Left lung (tissue), 10 donors: ENCODE data around the gene TRPM4. TPM values are rescaled to one million over a fixed set of nuclear protein-coding genes. Genes with fewer than 3 reads are reported as not detected.
"Not testable (repeated sequence)": the region's sequence is repeated elsewhere in the genome, so short reads cannot be mapped to it uniquely, and the experiment has no call there.

Source experiments
- ATAC-seq: fragments of 200-7000 bp; cut with Tn5 transposase; one replicate; pipeline ENCODE4 v1.9.1; 2020; ENCODE audit warnings: moderate library complexity
- DNase-seq, 4 donors: peaks; one replicate each; pipeline ENCODE4 v3.0.0-alpha.2; 2013 to 2020
- H3K27ac ChIP-seq, 2 donors: fragments of 200-600 bp; sonication (generic) in 1 of 2; one replicate each; pipeline versions ENCODE4 v1.5.0 to v1.8.0; 2020 to 2021
- H3K27me3 ChIP-seq, 2 donors: fragments of 200-600 bp; sonication (generic) in 1 of 2; one replicate each; pipeline versions ENCODE4 v1.5.0 to v1.8.0; 2020 to 2021
- H3K36me3 ChIP-seq, 2 donors: fragments of 200-600 bp; sonication (generic) in 1 of 2; one replicate each; pipeline versions ENCODE4 v1.5.0 to v1.8.0; 2020 to 2021
- H3K4me1 ChIP-seq, 2 donors: fragments of 200-600 bp; one replicate each; pipeline ENCODE4 v1.8.0; 2021
- H3K4me3 ChIP-seq, 2 donors: fragments of 200-600 bp; sonication (generic) in 1 of 2; one replicate each; pipeline versions ENCODE4 v1.5.0 to v1.8.0; 2020 to 2021; ENCODE audit warnings: mild to moderate bottlenecking in 1 of 2
- H3K9me3 ChIP-seq, 2 donors: fragments of 200-600 bp; sonication (generic) in 1 of 2; one replicate each; pipeline versions ENCODE4 v1.5.0 to v1.8.0; 2020 to 2021
- CTCF ChIP-seq, 2 donors: fragments of 200-600 bp; sonication (generic) in 1 of 2; IDR thresholded peaks; one replicate each; pipeline versions ENCODE4 v1.5.0 to v1.8.0; 2021; ENCODE audit warnings: antibody characterized with exemption in 2 of 2
- intact Hi-C, 2 donors: fragments of 100-400 bp; cut with DNase I; formaldehyde crosslinking; loops; one replicate each; pipeline versions ENCODE4 v1.11.2 to v1.14.2; 2022
- polyA plus RNA-seq, 6 donors: library from polyadenylated mRNA; unstranded; fragments of 120-200 nt; gene quantifications; one replicate each; pipeline ENCODE4 v1.2.1, GENCODE V29; 2013; ENCODE audit not compliant: insufficient read length in 6 of 6
- total RNA-seq, 2 donors: library from RNA; stranded (reverse); fragmentation: NEBNext Ultra II Directional; extraction: Animal tissue kit (Norgen Biotek cat#: 25700); gene quantifications; one replicate each; pipeline ENCODE4 v1.2.1, GENCODE V29; 2021
- donor health status: DM: no; HTN: yes; CAD: no.
- donor health status: DM: no; HTN: no; CAD: no.

Gene TRPM4
- total and polyA plus RNA-seq, 8 donors: 14.3 to 61.7 (median 29.7) TPM

- H3K9me3 ChIP-seq: no peaks in the 10 kb centered on the region
- peaks cover 4 to 21% of the 10 kb centered on the region in 2 donors for H3K4me1 ChIP-seq
- no peak for ATAC-seq
- DNase-seq: no peak
- intact Hi-C loops: no loop called here
- H3K4me3 ChIP-seq: no peak overlapping the region
- H3K27ac ChIP-seq: no peak overlapping the region
- no peak for TF ChIP-seq CTCF (IDR thresholded peaks at IDR 0.05)
- peaks cover 0 to 10% of the 10 kb centered on the region in 2 donors for H3K27me3 ChIP-seq
- H3K36me3 ChIP-seq: no peaks in the 10 kb centered on the region
Measured at GRCh38 chr19:49141352-49141751, 16.2 kb upstream of the TRPM4 start.

GRCh38 chr19:49142866-49143335 is 14.7 kb upstream of the TRPM4 start:
- H3K4me1 ChIP-seq: peaks cover 4 to 20% of the 10 kb centered on the region in 2 donors
- DNase-seq (peak; percentile 86 to 95 (median 91)), ATAC-seq (peak; percentile 99)
- H3K27me3 ChIP-seq: peaks cover 0 to 17% of the 10 kb centered on the region in 2 donors
- peak overlapping the region; percentile 35 to 39 for H3K4me3 ChIP-seq
- TF ChIP-seq CTCF (IDR thresholded peaks at IDR 0.05): no peak
- intact Hi-C loops: no loop called here
- H3K9me3 ChIP-seq: no peaks in the 10 kb centered on the region
- no peaks in the 10 kb centered on the region for H3K36me3 ChIP-seq
- no peak overlapping the region for H3K27ac ChIP-seq

- Histone ChIP-seq H3K4me1 (peaks cover 12 to 46% of the 10 kb centered on the region in 2 donors), H3K4me3 (no peak overlapping the region), H3K27ac (no peak overlapping the region), H3K27me3 (peaks cover 0 to 46% of the 10 kb centered on the region in 2 donors), H3K9me3 (no peaks in the 10 kb centered on the region), H3K36me3 (no peaks in the 10 kb centered on the region)
- peak; percentile 78 to 94 for TF ChIP-seq CTCF (IDR thresholded peaks at IDR 0.05)
- peak in 3 of 4 donors; percentile 71 to 94 (median 75) for DNase-seq
- intact Hi-C loops: loop anchor here in 1 of 2 donors (5.0 kb wide), 1 partner anchor 48 kb away; no protein-coding TSS in a partner anchor
- peak; percentile 27 for ATAC-seq
Measured at GRCh38 chr19:49145573-49146407, 11.8 kb upstream of the TRPM4 start.

- intact Hi-C loops: loop anchor here in 1 of 2 donors (5.0 kb wide), 1 partner anchor 49 kb away; no protein-coding TSS in a partner anchor
- H3K4me1 ChIP-seq: peaks cover 12 to 52% of the 10 kb centered on the region in 2 donors
- H3K4me3 ChIP-seq, H3K9me3 ChIP-seq, ATAC-seq, H3K36me3 ChIP-seq, H3K27ac ChIP-seq, DNase-seq: not testable (repeated sequence)
- peaks cover 0 to 52% of the 10 kb centered on the region in 2 donors for H3K27me3 ChIP-seq
Measured at GRCh38 chr19:49146408-49146770, 11.2 kb upstream of the TRPM4 start.

GRCh38 chr19:49148044-49148682 is 9.4 kb upstream of the TRPM4 start:
- H3K27ac ChIP-seq: peak overlapping the region; percentile 63 to 73
- ATAC-seq: no peak
- intact Hi-C loops: loop anchor here in 1 of 2 donors (5.0 kb wide), 1 partner anchor 51 kb away; no protein-coding TSS in a partner anchor
- H3K36me3 ChIP-seq: no peaks in the 10 kb centered on the region
- no peak for TF ChIP-seq CTCF (IDR thresholded peaks at IDR 0.05)
- H3K27me3 ChIP-seq: peaks cover 0 to 61% of the 10 kb centered on the region in 2 donors
- peak overlapping the region; percentile 61 to 64 for H3K4me3 ChIP-seq
- H3K4me1 ChIP-seq: peaks cover 12 to 50% of the 10 kb centered on the region in 2 donors
- H3K9me3 ChIP-seq: no peaks in the 10 kb centered on the region
- peak in 1 of 4 donors; percentile 50 for DNase-seq
